NCI-H1048 (cell line): Measurements from ENCODE around the gene TXLNB.
"Not testable (repeated sequence)": the region's sequence is repeated elsewhere in the genome, so short reads cannot be mapped to it uniquely, and the experiment has no call there.

Experiments
- DNase-seq: peaks from one replicate; lab custom pipeline; 2025; lab: John Stamatoyannopoulos, UW

The TXLNB gene

DNA sequence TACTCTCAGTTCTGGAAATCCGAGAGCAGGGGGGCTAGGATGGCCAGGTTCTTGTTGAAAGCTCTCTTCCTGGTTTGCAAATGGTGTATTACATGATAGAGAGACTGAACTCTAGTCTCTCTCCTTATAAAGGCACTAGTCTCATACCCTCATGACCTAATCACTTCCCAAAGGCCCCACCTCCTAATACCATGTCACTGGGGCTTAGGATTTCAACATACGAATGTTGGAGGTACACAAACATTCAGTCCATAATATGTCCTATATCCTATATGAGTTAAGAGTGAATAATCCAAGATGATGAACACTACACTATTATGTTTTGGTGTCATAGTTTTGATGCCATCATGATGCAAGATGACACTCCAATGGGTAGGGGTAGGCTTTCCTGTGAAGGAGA lies 20.0 kb upstream of the TXLNB start:
- no peak for DNase-seq

- DNase-seq = no peak
These were observed 17.3 kb upstream of the TXLNB start for GRCh38 chr6:139308936-139309603.

DNA sequence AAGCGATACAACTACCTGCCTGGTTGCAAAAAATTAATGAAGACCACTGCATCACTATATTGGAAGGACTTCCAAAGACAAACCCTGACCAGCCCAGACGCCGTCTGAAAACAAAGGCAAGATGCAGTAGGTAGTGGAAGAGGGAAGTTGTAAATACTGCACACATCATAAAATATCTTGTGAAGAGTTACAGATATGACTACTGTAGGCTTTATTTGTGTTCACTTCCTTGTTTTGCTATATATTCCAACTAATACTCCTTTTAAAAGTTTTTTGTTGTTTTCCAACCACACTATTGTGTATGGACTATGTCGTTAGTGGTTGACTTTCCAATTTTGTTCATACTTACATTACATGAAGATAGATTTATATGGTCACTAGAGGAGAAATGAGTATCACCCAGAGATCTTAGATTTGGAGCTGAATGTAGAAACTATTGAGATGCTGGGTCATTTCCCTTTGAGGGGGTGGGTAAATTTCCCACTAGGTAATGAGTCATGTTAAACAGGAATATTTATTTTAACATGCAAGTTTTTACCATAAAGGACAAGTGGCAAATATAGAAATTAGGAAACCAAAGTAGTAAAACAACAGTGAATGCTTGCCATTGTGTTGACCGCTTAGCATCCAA lies 16.6 kb upstream of the TXLNB start:
- DNase-seq = no peak

GRCh38 chr6:139306291-139306981 lies 14.6 kb upstream of the TXLNB start:
- DNase-seq = no peak

DNA sequence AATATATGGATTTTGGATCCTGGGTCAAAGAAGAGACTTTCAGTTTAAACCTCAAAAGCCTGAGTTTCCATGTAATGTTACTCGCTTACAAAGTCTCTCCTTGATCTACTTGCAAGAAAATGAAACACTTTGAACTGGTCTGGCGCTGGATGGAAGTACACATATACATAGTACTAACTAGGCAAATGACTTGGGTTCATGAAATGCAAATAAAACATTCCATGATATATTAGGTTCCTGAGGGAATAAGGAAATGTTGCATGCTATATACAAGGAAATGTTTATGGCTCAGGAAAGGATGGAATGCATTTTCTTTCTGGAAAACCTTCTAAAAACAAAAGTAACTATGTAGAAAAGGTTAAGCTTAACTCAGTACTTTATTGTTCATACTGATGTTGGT lies 11.4 kb upstream of the TXLNB start:
- peak; percentile 39 for DNase-seq

DNA sequence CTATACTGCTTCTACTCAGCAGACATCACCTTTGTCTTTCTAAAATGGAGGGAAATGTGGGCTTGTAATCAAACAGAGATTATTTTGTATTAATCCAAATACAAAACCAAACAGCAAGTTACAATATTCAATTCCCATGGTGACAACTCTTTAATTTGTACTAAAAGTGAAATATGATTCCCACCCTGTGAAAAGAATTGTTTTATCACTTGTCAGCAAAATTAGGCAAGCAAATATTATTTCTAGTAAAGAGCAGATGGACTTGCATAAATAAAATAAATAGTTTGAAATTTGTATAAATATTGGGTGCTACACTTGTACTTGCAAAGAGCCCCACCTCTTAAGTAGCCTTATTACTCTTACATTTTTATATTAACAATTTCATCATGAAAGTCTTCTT lies 6.1 kb upstream of the TXLNB start:
- DNase-seq = no peak

DNA sequence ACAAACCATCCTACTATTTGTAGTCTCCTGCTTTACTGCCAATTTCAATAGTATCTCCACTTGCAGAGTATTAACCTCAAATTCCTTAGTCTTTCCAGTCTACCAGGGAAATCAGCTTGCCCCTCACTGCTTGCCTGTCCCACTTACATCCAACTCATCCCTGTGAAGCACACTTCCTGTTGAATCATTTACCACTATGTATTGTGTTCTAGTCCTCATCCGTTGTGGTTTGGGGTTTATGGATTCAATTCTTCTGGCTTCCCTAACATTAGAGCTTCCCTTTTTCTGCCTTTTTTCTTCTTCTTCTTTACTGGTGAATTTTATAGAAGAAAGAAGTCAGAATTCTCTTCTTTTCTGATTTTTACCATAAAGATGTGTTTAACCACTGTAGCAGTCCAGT lies 5.1 kb upstream of the TXLNB start:
- DNase-seq = no peak

DNA sequence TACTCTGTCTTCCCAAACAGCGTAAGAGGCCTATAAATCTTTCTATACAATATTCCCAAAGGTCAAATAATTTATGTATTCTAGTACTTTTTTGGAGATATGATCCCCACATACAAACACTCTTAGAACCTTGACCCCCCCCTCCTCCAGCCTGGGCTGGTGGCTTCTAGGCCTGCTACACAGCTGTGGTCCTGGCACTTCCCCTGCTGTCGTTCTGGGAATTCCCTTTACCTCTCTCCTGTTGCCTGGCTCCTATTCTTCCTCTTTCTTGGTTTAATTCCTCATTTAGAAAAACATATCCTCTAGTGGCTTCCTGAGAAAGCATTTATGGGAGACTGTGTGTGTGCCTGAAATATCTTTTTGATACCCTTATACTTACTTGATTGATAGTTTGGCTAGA lies 4.1 kb upstream of the TXLNB start:
- DNase-seq = no peak

DNA sequence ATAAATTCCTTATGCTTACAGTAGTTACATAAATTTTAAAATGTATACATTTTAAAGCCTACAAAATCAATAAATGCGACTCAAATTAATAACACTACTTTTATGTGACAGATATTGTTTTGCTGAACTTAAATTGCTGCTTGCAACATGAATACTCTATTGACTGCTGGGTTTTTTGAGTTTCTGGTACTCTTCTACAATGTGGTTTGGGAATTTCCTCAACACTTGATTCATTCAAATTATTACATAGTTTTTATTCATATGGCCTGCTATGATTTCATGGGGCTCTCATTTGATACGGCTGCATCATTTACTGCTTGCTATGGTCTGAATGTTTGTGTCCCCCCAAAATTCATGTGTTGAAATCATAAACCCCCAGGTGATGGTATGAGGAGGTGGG lies 2.3 kb upstream of the TXLNB start:
- no peak for DNase-seq

DNA sequence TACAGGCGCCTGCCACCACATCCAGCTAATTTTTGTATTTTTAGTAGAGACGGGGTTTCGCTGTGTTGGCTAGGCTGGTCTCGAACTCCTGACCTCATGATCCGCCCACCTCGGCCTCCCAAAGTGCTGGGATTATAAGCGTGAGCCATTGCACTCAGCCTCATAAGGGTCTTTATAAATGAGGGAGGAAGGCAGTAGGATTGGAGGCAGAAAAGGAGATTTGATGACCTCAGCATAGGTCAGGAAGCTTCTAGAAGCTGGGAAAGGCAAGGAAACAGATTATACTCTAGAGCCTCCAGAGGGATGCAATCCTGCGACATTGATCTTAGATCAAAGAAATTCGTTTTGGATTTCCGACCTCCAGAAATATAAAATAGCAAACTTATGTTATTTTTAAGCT lies 1.4 kb upstream of the TXLNB start:
- not testable (repeated sequence) for DNase-seq

- no peak for DNase-seq
These were observed 949 bp downstream of the TXLNB start for GRCh38 chr6:139290787-139291311.

DNA sequence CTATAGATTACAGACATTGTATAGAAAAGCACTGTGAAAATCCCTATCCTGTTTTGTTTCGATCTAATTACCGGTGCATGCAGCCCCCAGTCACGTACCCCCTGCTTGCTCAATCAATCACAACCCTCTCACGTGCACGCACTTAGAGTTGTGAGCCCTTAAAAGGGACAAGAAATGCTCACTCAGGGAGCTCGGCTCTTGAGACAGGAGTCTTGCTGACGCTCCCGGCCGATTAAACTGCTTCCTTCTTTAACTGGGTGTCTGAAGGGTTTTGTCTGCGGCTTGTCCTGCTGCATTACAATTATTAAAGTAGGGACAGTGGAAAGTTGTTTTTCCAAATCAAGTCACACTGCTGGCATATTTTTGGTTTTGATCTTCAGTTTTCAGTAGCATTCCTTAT lies 2.6 kb downstream of the TXLNB start:
- no peak for DNase-seq

- DNase-seq = no peak
These were observed 3.2 kb downstream of the TXLNB start for GRCh38 chr6:139288496-139289040.

GRCh38 chr6:139287868-139288267 lies 3.9 kb downstream of the TXLNB start:
- no peak for DNase-seq

DNA sequence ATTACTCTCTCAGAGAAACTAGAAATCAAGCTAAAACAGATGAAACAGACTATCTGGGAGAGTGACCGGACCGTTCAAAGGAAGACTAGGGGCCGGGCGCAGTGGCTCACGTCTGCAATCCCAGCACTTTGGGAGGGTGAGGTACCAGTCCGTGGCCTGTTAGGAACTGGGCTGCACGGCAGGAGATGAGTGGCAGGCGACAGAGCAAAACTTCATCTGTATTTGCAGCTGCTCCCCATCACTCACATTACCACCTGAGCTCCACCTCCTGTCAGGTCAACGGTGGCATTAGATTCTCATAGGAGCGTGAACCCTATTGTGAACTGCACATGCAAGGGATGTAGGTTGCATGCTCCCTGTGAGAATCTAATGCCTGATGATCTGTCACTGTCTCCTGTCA lies 5.4 kb downstream of the TXLNB start:
- DNase-seq = not testable (repeated sequence)

GRCh38 chr6:139285590-139285989 lies 6.2 kb downstream of the TXLNB start:
- DNase-seq = no peak

- no peak for DNase-seq
These were observed 7.0 kb downstream of the TXLNB start for GRCh38 chr6:139284789-139285188.

DNA sequence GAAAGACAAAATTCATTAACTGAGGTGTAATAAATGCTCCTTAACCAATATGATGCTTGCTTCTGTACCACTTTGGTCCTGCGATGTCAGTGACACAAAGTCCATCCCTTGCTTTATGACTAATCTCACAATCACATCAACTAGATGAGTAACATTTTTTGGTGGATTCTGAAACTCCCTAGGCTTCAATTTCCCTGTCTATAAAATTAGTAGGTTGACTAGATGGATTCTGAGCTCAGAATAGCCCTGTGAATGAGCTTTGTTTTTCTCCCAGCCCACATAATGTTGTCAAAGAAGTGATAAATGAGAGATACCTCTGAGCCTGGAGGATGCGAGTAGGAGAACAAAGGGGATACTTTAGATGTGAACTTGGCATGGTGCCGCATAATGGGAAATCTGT lies 9.1 kb downstream of the TXLNB start:
- no peak for DNase-seq

GRCh38 chr6:139278190-139278589 lies 13.6 kb downstream of the TXLNB start:
- DNase-seq = no peak

DNA sequence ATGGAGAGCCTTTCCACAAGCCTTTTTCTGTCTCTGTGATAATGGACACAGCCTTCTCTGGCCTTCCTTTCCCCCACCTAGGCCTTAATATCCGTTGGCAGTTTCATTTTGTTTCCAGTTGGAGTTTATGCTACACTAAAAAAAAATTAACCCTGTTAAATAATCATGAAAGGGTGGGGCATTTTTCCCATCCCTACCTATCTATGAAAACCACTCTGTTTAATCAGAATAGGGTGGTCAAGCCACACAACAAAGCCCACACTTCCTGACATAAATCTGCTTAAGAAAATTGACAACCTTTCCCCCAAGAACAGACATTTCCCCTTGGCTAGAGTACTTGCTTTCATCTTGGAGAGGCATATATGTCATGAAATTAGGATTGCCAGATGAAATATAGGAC lies 14.2 kb downstream of the TXLNB start:
- no peak for DNase-seq

DNA sequence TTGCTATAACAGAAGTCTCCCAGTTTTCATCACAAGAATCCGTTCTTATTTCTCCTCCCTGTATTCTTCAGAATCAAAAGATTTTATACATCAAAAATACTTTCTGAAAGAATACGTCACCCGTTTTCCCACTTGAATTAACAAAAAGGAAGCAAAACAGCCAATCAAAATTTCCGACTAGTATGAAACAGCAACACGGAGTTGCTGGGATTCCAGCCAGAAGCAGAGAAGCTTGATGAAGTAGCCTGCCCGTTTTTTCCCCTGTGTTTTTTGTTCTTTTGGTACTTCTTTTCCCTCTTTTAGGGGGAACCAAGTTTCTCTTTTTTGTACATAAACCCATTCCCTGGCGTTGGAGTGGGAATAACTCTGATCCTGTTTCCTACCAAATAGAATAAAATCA lies 14.6 kb downstream of the TXLNB start:
- no peak for DNase-seq

GRCh38 chr6:139275279-139276055 lies 16.3 kb downstream of the TXLNB start:
- no peak for DNase-seq
